NCI-H2171 (cell line): Measurements from ENCODE around the gene UTP25.

Source experiments
- DNase-seq: peaks from one replicate; lab custom pipeline; 2025; lab: John Stamatoyannopoulos, UW

The UTP25 gene

DNA sequence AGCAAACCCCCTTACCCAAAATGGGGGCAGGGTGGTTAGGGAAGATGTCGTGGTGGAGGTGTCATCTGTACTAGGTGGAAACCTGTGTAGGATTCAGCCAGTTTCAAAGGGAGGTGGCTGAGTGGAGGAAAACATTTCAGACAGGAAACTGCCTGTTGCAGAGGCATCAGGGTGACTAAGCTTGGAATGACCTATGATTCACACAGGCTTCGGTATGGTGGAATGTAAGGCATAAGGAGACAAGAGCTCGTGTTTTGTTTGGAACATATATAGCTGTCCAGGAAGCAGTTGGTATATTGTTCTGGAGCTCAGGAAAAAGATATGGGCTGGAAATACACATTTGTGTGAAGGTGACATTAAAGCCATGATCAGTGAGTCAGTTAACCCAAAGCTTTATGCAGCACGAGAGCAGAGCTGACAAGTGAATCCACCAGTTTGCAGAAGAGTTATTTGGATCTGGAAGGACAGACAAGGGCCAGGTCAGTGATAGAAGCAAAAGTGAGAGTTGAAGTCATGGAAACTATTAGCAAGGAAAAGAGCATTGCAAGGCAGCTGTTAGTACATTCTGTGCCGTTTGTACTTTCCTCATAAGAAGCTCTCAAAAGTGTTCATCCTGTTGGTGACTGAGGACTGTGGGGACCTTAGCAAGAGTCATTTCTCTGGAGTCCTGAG lies 12.2 kb downstream of the UTP25 start:
- DNase-seq = no peak

DNA sequence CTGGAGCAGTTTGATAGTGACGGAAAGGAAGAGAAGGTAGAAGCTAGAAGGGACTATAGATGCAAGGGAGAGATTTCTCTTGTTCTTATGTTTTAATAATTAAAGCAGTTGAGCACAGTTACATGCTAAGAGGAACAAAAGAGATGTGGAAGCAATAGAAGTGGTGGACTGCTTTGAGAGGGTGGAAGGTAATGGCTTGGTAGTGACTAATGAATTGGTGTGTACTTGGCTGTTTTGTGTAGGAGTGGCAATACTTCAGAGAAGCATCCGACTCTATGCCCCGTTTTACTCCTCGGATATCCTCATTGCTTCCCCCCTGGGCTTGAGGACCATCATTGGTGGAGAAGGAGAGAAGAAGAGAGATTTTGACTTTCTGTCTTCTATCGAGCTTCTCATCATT lies 12.8 kb downstream of the UTP25 start:
- DNase-seq = no peak

- no peak for DNase-seq
Observed at GRCh38 chr1:209844695-209845407, 17.1 kb downstream of the UTP25 start.

GRCh38 chr1:209845408-209845725 lies 17.6 kb downstream of the UTP25 start:
- DNase-seq = no peak

- DNase-seq = no peak
Observed at GRCh38 chr1:209849388-209849787, 21.6 kb downstream of the UTP25 start.

- DNase-seq = peak; percentile 88
Observed at GRCh38 chr1:209850342-209850979, 22.7 kb downstream of the UTP25 start.

DNA sequence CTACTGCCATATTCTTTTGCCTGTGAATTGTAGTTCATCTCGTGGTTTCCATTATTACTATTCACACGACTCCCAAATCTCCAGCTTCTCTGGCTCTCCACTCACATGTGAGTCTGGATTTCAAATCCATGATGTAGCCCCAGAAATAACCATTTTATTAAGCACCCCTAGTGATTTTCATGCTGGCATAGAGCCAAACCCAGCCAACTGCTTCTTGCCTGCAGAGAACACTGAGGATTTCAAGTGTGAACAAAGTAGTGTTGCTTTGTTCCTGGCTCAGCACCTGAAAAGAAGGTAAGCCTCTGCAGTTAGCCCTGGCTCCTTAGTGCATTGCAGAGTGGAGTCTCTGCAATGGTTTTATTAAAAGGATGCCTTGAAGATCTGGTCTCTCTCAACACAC lies 25.9 kb downstream of the UTP25 start:
- peak; percentile 19 for DNase-seq

DNA sequence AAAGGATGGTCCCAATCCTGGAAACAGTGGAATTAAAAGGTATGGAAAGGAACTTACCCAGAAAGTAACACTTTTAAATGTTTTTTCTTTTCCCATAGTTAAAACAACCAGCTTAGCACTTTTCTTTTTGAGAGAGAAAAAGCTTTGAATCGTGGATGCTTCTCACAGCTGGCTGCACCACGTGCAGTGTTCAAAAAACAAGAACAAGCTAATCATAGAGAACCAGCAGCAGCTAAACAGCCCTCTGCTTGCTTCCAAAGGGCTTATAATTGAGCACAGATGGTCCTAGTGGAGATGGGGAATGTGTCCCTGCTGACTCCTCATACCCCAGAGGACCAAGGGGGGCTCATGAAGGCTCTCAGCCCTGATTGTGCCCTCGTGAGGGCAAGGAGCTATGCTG lies 26.4 kb downstream of the UTP25 start:
- DNase-seq = peak; percentile 37

DNA sequence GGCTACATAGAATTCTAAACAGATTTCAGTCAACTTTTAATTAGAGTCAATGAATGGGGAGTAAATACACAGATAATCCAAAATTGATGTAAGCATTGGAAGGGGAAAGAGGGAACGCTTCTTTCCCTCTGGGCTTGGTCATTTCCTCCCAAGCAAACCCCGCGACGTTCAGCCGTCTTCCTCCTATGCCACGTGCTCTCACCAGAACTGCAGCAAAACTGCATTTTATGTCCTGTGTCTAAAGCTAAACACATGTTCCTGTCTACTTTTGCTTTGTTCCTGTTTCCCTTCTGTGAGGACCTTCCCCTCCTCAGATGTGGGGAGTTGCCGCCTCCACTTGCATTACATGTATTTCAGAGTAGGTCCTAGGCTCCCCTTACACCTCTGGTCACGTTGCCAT lies 27.2 kb downstream of the UTP25 start:
- no peak for DNase-seq

GRCh38 chr1:209855623-209856022 lies 27.9 kb downstream of the UTP25 start:
- DNase-seq = peak; percentile 70

- no peak for DNase-seq
Observed at GRCh38 chr1:209858561-209859103, 30.9 kb downstream of the UTP25 start.

DNA sequence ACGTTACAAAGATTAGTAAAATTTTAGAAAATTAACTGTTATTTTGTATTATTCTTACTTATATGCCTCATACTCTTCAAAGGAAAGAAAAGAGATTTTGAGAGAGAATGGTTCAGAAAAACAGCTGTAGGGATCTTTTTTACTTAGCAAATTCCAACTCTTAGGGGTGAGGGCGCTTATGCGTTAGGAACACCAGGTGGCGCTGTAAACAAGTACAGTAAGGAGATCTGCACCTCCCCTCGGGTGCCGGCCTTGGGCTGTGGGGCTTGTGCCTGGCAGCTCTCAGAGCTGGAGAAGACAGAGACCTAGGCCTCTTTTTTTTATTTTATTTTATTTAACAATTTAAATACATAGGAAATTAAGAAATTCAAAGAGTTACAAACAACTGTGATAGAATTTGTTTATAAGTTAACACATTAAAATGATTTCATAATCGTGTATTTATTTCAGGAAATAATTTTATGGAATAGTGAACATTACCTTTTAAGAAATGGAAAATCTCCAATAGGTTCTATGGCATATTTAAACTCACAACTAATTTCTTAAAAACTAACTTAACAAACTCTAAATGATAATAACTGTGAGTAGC lies 32.6 kb downstream of the UTP25 start:
- DNase-seq = peak; percentile 84

DNA sequence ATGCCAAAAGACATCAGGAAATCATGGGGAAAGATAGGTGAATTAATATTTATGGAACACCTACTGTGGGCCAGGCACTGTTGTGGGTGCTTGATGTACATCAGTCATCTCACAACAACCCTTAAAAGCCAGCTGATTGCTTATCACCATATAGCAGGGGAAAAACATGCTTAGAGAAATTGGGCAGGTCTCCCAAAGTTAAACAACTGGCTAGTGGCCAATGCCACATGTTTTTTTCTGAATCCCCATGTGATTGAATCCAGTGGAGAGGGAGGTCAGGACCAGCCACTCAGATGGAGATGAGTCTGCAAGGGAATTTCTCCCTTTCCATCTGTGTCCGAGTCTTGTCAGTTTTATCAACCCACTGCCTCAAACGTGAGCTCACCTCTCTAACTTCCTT lies 33.5 kb downstream of the UTP25 start:
- no peak for DNase-seq

DNA sequence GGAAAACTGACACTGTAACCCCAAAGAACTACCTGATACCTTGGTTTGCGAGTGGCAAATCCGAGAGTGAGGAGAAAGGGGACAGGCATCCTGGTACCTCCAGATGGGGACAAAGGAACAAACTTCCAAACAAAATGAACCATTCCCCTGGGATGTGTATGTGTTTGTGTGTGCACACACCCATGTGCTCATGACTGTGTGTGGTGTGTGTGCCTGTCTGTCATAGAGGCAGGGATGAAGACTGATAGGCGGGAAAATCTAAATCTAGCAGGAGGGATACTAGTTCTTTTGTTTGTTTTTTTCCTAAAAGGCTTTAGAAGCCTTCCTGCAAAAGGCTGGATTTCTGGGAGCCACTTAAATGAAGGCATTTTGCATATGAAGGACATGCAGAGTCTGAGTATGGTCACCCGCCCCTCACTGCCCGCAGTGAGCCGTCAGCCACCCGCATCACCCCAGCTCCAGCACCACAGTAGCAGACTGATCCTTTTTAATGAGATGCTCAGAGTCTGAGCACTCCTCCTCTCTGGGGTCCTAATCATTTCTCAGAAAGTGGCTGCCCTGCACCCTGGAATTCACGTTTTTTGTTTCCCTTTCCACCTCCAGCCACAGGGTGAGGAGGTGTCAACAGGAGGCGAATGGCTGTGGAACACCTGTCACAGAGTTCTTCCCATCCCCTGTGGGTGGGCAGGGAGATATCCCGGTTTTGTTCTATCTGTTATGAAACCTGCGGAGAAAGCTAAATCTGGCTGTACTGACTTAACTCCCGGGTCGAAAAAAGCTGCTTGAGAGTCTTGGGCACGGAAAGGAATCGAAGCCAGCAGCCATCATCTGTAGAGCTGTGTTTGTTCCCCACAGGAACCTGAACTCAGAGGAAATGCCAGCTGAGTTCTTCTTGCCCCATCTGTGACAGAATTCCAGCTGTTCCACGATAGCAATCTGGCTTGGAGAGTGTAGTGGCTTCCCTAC lies 34.9 kb downstream of the UTP25 start:
- DNase-seq = peak; percentile 39

DNA sequence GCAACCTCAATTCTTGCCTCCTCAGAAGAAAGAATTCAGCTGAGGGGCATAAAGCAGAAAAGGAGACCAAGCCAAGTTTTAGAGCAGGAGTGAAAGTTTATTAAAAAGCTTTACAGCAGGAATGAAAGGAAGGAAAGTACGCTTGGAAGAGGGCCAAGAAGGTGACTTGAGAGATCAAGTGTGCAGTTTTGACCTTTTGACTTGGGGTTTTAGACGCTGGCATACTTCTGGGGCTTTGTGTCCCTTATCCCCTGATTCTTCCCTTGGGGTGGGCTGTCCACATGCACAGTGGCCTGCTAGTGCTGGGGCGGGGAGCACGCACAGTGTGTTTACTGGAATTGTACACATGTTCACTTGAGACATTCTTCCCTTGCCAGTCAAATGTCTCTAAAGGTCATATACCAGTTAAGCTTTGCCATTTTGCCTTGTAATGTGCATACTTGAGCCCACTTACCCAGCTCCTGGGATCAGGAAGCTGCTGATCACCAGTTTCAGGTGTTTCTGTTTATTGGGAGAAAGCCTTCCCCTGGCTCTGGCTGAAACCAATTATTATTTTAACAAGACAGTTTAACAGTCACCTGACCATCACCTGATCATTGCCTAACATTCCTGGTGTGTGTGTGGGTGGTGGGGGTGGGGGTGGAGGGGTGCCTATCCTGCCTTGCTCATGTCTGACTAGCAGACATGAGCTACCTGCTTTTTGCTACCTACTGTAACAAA lies 36.2 kb downstream of the UTP25 start:
- DNase-seq = no peak

GRCh38 chr1:209866201-209866600 lies 38.4 kb downstream of the UTP25 start:
- DNase-seq = no peak

GRCh38 chr1:209869291-209870149 lies 41.7 kb downstream of the UTP25 start:
- no peak for DNase-seq

DNA sequence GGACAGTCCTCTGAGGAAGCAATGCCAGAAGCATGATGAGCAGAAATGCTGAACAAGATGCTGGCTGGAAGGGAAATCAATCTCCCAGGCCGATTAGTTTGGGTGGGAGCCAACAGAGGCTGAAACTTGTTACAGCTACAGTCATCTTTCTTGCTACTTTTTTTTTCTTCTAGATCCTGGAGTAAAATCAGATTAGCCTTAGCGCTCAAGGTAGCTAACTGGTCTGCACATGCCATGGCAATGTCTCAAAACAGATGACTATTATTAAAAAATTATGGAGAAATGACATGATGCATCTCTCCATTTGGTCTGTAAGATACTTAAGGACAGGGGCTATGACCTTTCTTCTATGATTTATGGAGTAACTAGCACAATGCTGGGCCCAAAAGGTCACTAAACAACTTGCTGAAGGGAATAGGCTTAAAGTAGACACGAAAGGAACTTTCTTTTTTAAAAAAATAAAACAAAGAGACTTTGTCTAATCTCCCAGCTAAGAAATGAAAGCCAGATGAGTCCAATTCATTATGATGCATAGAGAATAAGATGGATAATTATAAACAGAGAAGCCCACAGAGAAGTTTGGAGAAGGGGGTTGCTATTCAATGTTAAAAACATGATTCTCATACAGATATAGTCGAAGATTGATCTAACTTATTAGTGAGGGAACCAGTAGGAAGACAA lies 42.5 kb downstream of the UTP25 start:
- no peak for DNase-seq

DNA sequence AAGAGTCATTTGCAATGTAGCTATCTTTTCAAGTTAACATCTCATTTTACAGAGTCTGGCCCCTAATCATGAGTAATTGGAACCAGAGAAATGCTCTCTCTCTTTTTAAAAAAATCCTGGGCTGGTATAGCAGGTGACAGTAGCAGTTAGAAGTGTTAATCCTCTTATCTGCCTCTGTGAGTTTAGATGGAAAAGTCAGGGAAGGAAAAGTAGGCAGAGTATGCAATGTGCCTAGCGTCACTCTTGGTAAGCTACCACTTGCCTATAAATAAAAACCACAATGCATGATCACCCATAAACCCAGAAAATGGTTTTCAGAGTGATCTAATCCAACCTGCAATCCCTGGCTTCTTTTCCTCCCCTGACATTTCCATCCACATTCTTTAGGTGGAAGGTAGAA lies 43.2 kb downstream of the UTP25 start:
- DNase-seq = no peak
